MCF 10A (cell line): Measurements from ENCODE around the gene SLC2A1. TPM values are rescaled to one million over a fixed set of nuclear protein-coding genes. Genes with fewer than 3 reads are reported as not detected.

Experiments
- BruUV-seq: library from RNA; stranded (reverse); fragments of 400-500 nt; replicated peaks from 2 replicates; lab custom pipeline; 2021; lab: Mats Ljungman, UMichigan
- CTCF ChIA-PET: fragments of 300-600 bp; sonication (Branson Sonifier 250); formaldehyde crosslinking; extraction: SDS; loops from one replicate; lab custom pipeline; 2021; ENCODE audit warnings: antibody characterized with exemption, inconsistent platforms; lab: Yijun Ruan, JAX
- POLR2A ChIA-PET: fragments of 300-600, 350-650 bp; sonication (Branson Sonifier 250); formaldehyde crosslinking; extraction: SDS; loops from one replicate; lab custom pipeline; 2020; ENCODE audit warnings: antibody characterized with exemption, inconsistent platforms; lab: Yijun Ruan, JAX
- DNase-seq: peaks from one replicate; pipeline ENCODE4 v3.0.0-alpha.2; 2018; ENCODE audit not compliant: unreplicated experiment
- H3K27ac Mint-ChIP-seq: one replicate; pipeline ENCODE4 v1.8.0; 2022; ENCODE audit warnings: mild to moderate bottlenecking, low read depth, mixed read lengths; ENCODE audit not compliant: unreplicated experiment
- H3K27me3 Mint-ChIP-seq: one replicate; pipeline ENCODE4 v1.8.0; 2022; ENCODE audit warnings: mixed read lengths; ENCODE audit not compliant: insufficient read depth, unreplicated experiment
- H3K36me3 Mint-ChIP-seq: one replicate; pipeline ENCODE4 v1.8.0; 2022; ENCODE audit warnings: mild to moderate bottlenecking, moderate library complexity, mixed read lengths; ENCODE audit not compliant: insufficient read depth, unreplicated experiment
- H3K4me1 Mint-ChIP-seq: one replicate; pipeline ENCODE4 v1.8.0; 2022; ENCODE audit warnings: mixed read lengths; ENCODE audit not compliant: insufficient read depth, unreplicated experiment
- H3K4me3 Mint-ChIP-seq: one replicate; pipeline ENCODE4 v1.8.0; 2022; ENCODE audit warnings: mild to moderate bottlenecking, moderate library complexity, mixed read lengths; ENCODE audit not compliant: unreplicated experiment
- H3K9me3 Mint-ChIP-seq: one replicate; pipeline ENCODE4 v1.8.0; 2022; ENCODE audit warnings: mixed read lengths; ENCODE audit not compliant: unreplicated experiment
- CTCF ChIP-seq: fragments of 200-600 bp; IDR thresholded peaks from one replicate; pipeline ENCODE4 v1.8.0; 2022; ENCODE audit warnings: antibody characterized with exemption, mild to moderate bottlenecking; ENCODE audit not compliant: unreplicated experiment
- intact Hi-C: fragments of 100-400 bp; cut with micrococcal nuclease; formaldehyde crosslinking; loops from 2 replicates; pipeline ENCODE4 v1.14.1; 2022
- total RNA-seq: library from RNA; stranded (reverse); gene quantifications from 2 replicates; pipeline ENCODE4 v1.2.3, GENCODE V29; 2022

The SLC2A1 gene
- total RNA-seq, 1 experiment from 2014 or later, result 87.5 TPM

- H3K27me3 Mint-ChIP-seq, result no peaks in the 10 kb centered on the region
- BruUV-seq, result no TSS peak
- no peak overlapping the region for H3K4me3 Mint-ChIP-seq
- DNase-seq, result no peak
- H3K9me3 Mint-ChIP-seq, result no peaks in the 10 kb centered on the region
- H3K27ac Mint-ChIP-seq, result no peak overlapping the region
- CTCF ChIA-PET, result interaction anchor here (0.9 kb wide), 1 partner anchor 17 kb away, joined by 4 read pairs; no protein-coding TSS in a partner anchor
- POLR2A ChIA-PET, result interaction anchor here (0.8 to 1.1 kb wide), 2 partner anchors 14 to 21 kb away, joined by 3 to 4 read pairs; no protein-coding TSS in a partner anchor
- no peaks in the 10 kb centered on the region for H3K4me1 Mint-ChIP-seq
- intact Hi-C loops, result no loop called here
- peaks cover 22% of the 10 kb centered on the region for H3K36me3 Mint-ChIP-seq
- TF ChIP-seq CTCF, result no peak
These were observed 22.7 kb upstream of the SLC2A1 start for GRCh38 chr1:42981255-42981805.

DNA sequence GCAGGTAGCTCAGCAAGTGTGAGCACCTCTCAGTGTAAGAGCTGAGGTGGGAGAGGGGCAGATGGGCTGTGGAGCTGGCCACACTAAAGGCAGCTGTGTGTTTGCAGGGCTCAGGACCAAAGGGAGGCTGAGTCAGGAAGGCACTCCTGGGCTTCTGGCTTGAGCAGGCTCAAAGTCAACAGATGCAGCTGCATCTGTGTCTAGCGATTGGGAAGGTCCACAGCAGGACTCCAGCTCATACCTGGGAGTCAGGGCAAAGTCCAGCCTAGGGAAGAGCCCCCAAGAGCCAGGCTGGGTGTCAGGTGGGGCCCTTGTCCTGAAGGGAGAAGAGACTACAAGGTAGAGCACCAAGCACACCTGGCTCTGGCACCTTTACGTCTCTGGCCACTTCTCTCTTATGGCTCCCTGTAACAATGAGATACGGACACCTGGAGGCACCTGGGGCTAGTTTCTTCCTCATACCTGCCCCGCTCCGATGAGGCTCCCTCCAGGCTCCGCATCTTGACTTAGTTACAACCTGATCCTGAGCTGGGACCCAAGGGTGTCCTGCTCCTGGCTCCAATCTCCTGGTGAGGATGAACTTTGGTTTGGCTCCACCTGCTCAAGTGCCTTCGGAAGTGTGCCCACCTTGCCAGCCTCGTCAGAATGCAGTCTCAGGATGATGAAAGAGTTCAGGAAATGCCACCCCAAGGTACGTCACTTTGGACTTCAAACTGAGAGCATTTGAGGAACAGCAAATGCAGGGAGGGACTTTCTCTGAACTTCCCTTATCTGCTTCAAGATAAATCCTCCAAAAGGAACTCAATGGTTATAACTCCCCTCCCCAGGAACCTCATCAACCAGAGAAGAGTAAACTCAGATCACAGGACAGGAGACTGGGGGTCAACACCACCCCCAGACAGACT, 21.5 kb upstream of the SLC2A1 start:
- BruUV-seq, result no TSS peak
- Mint-ChIP-seq H3K4me1 (no peaks in the 10 kb centered on the region), H3K36me3 (peaks cover 14% of the 10 kb centered on the region), H3K4me3 (no peak overlapping the region), H3K27me3 (no peaks in the 10 kb centered on the region), H3K9me3 (no peaks in the 10 kb centered on the region), H3K27ac (no peak overlapping the region)
- no peak for TF ChIP-seq CTCF
- CTCF ChIA-PET, result interaction anchor here (0.5 to 0.6 kb wide), 2 partner anchors 42 to 131 kb away, joined by 3 to 4 read pairs; no protein-coding TSS in a partner anchor
- POLR2A ChIA-PET, result interaction anchor here (0.6 kb wide), 1 partner anchor 17 kb away, joined by 3 read pairs; no protein-coding TSS in a partner anchor
- intact Hi-C loops, result no loop called here
- DNase-seq, result no peak

- Mint-ChIP-seq H3K36me3 (peaks cover 11% of the 10 kb centered on the region), H3K4me1 (no peaks in the 10 kb centered on the region), H3K27me3 (no peaks in the 10 kb centered on the region), H3K27ac (no peak overlapping the region), H3K4me3 (no peak overlapping the region), H3K9me3 (no peaks in the 10 kb centered on the region)
- no TSS peak for BruUV-seq
- TF ChIP-seq CTCF, result no peak
- no peak for DNase-seq
- intact Hi-C loops, result no loop called here
- POLR2A ChIA-PET, result no interaction called here
- CTCF ChIA-PET, result interaction anchor here (0.6 to 1.0 kb wide), 2 partner anchors 66 to 462 kb away, joined by 3 read pairs; no protein-coding TSS in a partner anchor
These were observed 20.4 kb upstream of the SLC2A1 start for GRCh38 chr1:42979036-42979430.
